Activated T-helper 1 cell treated with anti-CD3 and anti-CD28 coated beads, Interleukin-12 subunit alpha, Interleukin-12 subunit beta, Interleukin-2, Interleukin-4 antibody, amounts not matched to agents 30 ng/mL and 10 ng/mL and 1 ng/mL, durations not matched to agents 14 hours and 24 hours and 36 hours (primary cell): ENCODE data around the gene FLNA. TPM values are rescaled to one million over a fixed set of nuclear protein-coding genes. Genes with fewer than 3 reads are reported as not detected.
A peak's percentile ranks its signal among the peaks of the same experiment; 100 is the strongest.
"Not testable (repeated sequence)": the region's sequence is repeated elsewhere in the genome, so short reads cannot be mapped to it uniquely, and the experiment has no call there.

Source experiments
- DNase-seq: peaks from one replicate; pipeline ENCODE4 v3.0.0; 2021; ENCODE audit warnings: low spot score
- H3K27ac Mint-ChIP-seq: one replicate; pipeline ENCODE4 v1.8.0; 2021; ENCODE audit warnings: mild to moderate bottlenecking, mixed read lengths
- H3K27me3 Mint-ChIP-seq: one replicate; pipeline ENCODE4 v1.8.0; 2022; ENCODE audit warnings: mild to moderate bottlenecking, moderate library complexity, mixed read lengths; ENCODE audit not compliant: insufficient read depth
- H3K36me3 Mint-ChIP-seq: one replicate; pipeline ENCODE4 v1.8.0; 2021; ENCODE audit warnings: low read depth, mixed read lengths
- H3K4me1 Mint-ChIP-seq: one replicate; pipeline ENCODE4 v1.8.0; 2021; ENCODE audit warnings: low read depth, mixed read lengths
- H3K4me3 Mint-ChIP-seq: one replicate; pipeline ENCODE4 v1.8.0; 2021; ENCODE audit warnings: mild to moderate bottlenecking, moderate library complexity, mixed read lengths
- H3K9me3 Mint-ChIP-seq: one replicate; pipeline ENCODE4 v1.8.0; 2021; ENCODE audit warnings: mixed read lengths
- intact Hi-C: fragments of 100-400 bp; cut with micrococcal nuclease; formaldehyde crosslinking; loops from one replicate; pipeline ENCODE4 v1.15.1; 2024
- total RNA-seq: library from RNA; stranded (reverse); gene quantifications from 2 replicates; pipeline ENCODE4 v1.2.3, GENCODE V29; 2022

FLNA gene
- total RNA-seq, 1 donor from 2014 or later = 873 TPM

GRCh38 chrX:154309041-154309775, 65.2 kb downstream of the FLNA start:
- no peak overlapping the region for H3K27ac Mint-ChIP-seq
- H3K4me3 Mint-ChIP-seq = no peak overlapping the region
- no peaks in the 10 kb centered on the region for H3K36me3 Mint-ChIP-seq
- H3K27me3 Mint-ChIP-seq = no peaks in the 10 kb centered on the region
- H3K4me1 Mint-ChIP-seq = peaks cover 51% of the 10 kb centered on the region
- intact Hi-C loops = loop anchor here (2.0 kb wide), 1 partner anchor 18 kb away; no protein-coding TSS in a partner anchor
- no peaks in the 10 kb centered on the region for H3K9me3 Mint-ChIP-seq
- no peak for DNase-seq

DNA sequence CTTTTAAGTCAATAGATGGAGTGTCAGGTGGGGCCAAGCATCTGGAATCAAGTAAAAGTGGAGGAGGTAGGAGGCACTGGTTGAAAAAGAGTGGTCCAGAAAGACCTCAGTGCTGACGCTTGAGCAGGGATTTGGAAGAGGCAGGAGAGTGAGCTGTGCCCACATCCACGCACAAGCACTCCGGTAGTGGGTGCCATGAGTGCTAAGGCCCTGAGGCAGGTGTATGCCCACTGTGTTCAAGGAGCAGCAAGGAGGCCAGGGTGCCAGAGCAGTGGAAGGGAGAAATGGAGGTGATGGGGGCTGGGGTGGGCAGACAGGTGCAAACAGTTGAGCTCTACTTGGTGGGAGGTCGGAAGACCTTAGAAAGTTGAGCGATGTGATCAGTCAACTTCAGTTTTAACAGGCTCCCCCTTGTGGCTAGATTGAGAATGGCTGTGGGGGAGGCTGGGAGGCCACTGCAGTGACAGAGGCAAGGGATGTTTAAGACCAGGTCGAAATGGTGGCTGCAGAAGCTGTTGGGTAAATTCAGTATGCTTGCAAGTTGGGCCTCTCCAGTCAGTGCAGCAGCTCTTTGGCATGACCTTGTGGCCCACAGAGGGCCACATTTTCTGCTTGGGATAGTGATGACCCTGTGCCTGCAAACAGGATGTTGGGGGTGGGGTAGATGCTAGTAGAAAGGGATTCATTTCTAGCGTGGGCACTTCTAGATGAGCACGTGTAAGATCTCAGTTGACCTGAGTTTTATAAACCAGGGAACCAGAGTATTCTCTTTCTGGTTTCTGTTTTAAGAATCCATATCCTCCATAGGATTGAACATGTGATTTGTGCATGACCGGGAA, 66.1 kb downstream of the FLNA start:
- H3K9me3 Mint-ChIP-seq = no peaks in the 10 kb centered on the region
- intact Hi-C loops = loop anchor here (1.0 to 2.0 kb wide), 2 partner anchors 18 to 226 kb away; no protein-coding TSS in a partner anchor
- H3K27ac Mint-ChIP-seq = peak overlapping the region; percentile 44
- no peaks in the 10 kb centered on the region for H3K36me3 Mint-ChIP-seq
- H3K4me1 Mint-ChIP-seq = peaks cover 47% of the 10 kb centered on the region
- H3K4me3 Mint-ChIP-seq = no peak overlapping the region
- H3K27me3 Mint-ChIP-seq = peaks cover 2% of the 10 kb centered on the region
- DNase-seq = peak; percentile 66

DNA sequence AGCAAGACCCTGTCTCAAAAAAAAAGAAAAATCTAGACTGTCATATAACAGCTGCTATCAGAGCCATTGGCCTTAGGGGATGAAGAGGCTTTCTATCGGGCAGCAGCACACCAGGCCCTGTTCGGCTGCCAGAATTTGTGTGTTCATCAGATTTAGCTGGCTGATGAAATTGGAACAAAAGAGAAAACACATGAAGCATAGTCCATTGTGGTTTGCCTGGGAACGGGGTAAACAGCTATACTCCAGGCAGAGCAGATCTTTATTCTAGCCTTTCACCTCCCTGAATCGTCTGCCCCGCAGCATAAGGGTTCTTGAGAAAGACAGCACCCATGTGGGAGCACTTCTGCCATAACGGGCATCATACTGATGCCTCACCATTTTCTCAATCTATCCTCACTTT, 67.2 kb downstream of the FLNA start:
- peaks cover 36% of the 10 kb centered on the region for H3K4me1 Mint-ChIP-seq
- H3K27me3 Mint-ChIP-seq = peaks cover 4% of the 10 kb centered on the region
- no peak for DNase-seq
- no peak overlapping the region for H3K27ac Mint-ChIP-seq
- H3K9me3 Mint-ChIP-seq = no peaks in the 10 kb centered on the region
- intact Hi-C loops = no loop called here
- no peaks in the 10 kb centered on the region for H3K36me3 Mint-ChIP-seq
- no peak overlapping the region for H3K4me3 Mint-ChIP-seq

DNA sequence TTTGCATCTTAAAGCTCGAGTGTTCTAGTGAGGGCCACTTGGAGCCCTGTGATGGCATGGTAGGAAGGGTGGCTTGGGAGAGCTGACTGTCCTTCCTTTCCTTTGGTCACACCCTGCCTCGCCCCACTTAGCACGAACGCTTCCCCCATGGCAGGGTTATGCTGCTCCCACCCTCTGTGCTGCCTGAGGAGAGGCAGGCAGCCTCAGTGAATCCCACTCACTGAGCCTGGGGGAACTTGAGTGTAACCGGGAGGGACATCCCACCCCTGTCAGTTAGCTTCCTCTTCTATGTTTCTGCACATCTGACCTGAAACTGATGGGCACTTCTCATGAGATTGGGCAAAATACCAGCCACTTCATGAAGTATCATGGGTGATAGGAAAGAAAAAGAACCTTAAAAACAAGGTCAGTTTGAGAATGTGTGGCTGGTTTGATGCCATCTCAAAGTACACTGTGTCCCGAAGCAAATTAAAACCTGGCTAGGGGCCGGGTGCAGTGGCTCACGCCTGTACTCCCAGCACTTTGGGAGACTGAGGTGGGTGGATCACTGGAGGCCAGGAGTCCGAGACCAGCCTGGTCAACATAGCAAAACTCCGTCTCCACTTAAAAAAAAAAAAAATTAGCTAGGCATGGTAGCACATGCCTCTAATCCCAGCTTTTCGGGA, 68.8 kb downstream of the FLNA start:
- no peak overlapping the region for H3K27ac Mint-ChIP-seq
- H3K9me3 Mint-ChIP-seq = no peaks in the 10 kb centered on the region
- peaks cover 4% of the 10 kb centered on the region for H3K27me3 Mint-ChIP-seq
- no peak overlapping the region for H3K4me3 Mint-ChIP-seq
- peaks cover 21% of the 10 kb centered on the region for H3K4me1 Mint-ChIP-seq
- no peaks in the 10 kb centered on the region for H3K36me3 Mint-ChIP-seq
- intact Hi-C loops = no loop called here
- no peak for DNase-seq

DNA sequence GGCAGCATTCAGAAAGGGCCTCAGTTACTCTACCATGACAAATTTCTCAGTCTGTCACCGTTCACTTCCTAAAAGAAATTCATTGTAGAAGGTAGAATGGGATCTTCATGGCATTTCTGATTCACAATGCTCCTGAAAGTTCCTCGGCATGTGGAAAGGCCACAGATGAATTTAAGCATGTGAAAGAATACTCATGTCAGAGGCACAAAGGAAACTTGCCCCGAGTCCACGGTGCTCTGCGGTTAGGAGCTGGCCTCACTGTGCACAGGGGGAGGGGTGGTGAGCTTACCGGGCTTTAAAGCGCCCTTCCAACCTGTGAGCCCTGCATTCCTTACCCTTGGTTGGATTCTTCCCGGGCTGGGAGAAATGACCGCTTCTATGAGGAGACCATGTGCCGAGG, 69.6 kb downstream of the FLNA start:
- H3K4me3 Mint-ChIP-seq = no peak overlapping the region
- intact Hi-C loops = no loop called here
- no peak overlapping the region for H3K27ac Mint-ChIP-seq
- peaks cover 6% of the 10 kb centered on the region for H3K27me3 Mint-ChIP-seq
- no peak for DNase-seq
- peaks cover 17% of the 10 kb centered on the region for H3K4me1 Mint-ChIP-seq
- no peaks in the 10 kb centered on the region for H3K9me3 Mint-ChIP-seq
- no peaks in the 10 kb centered on the region for H3K36me3 Mint-ChIP-seq

- Mint-ChIP-seq H3K36me3 (no peaks in the 10 kb centered on the region), H3K27ac (no peak overlapping the region), H3K9me3 (no peaks in the 10 kb centered on the region), H3K4me3 (no peak overlapping the region), H3K27me3 (peaks cover 6% of the 10 kb centered on the region), H3K4me1 (peaks cover 10% of the 10 kb centered on the region)
- intact Hi-C loops = no loop called here
- no peak for DNase-seq
Measured at GRCh38 chrX:154303476-154303875, 71.0 kb downstream of the FLNA start.

DNA sequence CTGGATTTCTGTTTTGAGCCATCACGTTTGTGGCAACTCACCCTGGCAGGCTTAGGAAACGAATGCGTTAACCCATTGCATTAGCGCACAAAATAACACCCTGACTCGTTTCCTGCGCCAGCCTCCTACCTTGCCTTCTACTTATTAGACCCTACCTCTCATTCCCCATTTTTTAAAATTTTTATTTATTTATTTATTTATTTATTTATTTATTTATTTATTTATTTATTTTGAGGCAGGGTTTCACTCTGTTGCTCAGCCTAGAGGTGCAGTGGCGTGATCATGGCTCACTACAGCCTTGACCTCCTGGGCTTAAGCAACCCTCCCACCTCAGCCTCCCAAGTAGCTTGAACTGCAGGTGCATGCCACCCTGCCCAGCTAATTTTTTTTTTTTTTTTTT, 71.4 kb downstream of the FLNA start:
- H3K9me3 Mint-ChIP-seq, H3K27me3 Mint-ChIP-seq, H3K36me3 Mint-ChIP-seq, H3K4me3 Mint-ChIP-seq, intact Hi-C loops, H3K27ac Mint-ChIP-seq, DNase-seq, H3K4me1 Mint-ChIP-seq: not testable (repeated sequence)

GRCh38 chrX:154300816-154301215, 73.6 kb downstream of the FLNA start:
- no peak for DNase-seq
- no peaks in the 10 kb centered on the region for H3K36me3 Mint-ChIP-seq
- H3K4me1 Mint-ChIP-seq = no peaks in the 10 kb centered on the region
- H3K27me3 Mint-ChIP-seq = peaks cover 6% of the 10 kb centered on the region
- intact Hi-C loops = no loop called here
- no peaks in the 10 kb centered on the region for H3K9me3 Mint-ChIP-seq
- no peak overlapping the region for H3K4me3 Mint-ChIP-seq
- no peak overlapping the region for H3K27ac Mint-ChIP-seq

Other genes starting within 250 kb of the FLNA start
- not detected in 2 replicates for gene OPN1LW, start 230.4 kb downstream of the FLNA start, total RNA-seq
- not detected in 2 replicates for gene OPN1MW, start 192.0 kb downstream of the FLNA start, total RNA-seq
- not detected in 2 replicates for gene OPN1MW2, start 154.9 kb downstream of the FLNA start, total RNA-seq
- gene OPN1MW3, start 117.1 kb downstream of the FLNA start, total RNA-seq = not detected in 2 replicates
- not detected in 2 replicates for gene TEX28, start 79.5 kb downstream of the FLNA start, total RNA-seq
- gene TKTL1, start 78.8 kb downstream of the FLNA start, total RNA-seq = 0.12 and 0.34 TPM in 2 replicates
- 83.3 and 85.5 TPM in 2 replicates for gene EMD, start 4.7 kb upstream of the FLNA start, total RNA-seq
- 2,208 and 2,261 TPM in 2 replicates for gene RPL10, start 23.7 kb upstream of the FLNA start, total RNA-seq
- gene DNASE1L1, start 34.6 kb upstream of the FLNA start, total RNA-seq = 12.4 and 14.5 TPM in 2 replicates
- 65.2 and 69.2 TPM in 2 replicates for gene TAFAZZIN, start 36.9 kb upstream of the FLNA start, total RNA-seq
- 49.8 and 54.3 TPM in 2 replicates for gene ATP6AP1, start 54.0 kb upstream of the FLNA start, total RNA-seq
- gene GDI1, start 62.5 kb upstream of the FLNA start, total RNA-seq = 110 and 113 TPM in 2 replicates
- 84.9 and 95.4 TPM in 2 replicates for gene FAM50A, start 69.5 kb upstream of the FLNA start, total RNA-seq
- gene PLXNA3, start 83.6 kb upstream of the FLNA start, total RNA-seq = 45.4 and 61.1 TPM in 2 replicates
- gene LAGE3, start 104.6 kb upstream of the FLNA start, total RNA-seq = 60.3 and 63.2 TPM in 2 replicates
- 59.2 and 63.5 TPM in 2 replicates for gene UBL4A, start 112.0 kb upstream of the FLNA start, total RNA-seq
- gene SLC10A3, start 116.0 kb upstream of the FLNA start, total RNA-seq = 19.9 and 23.1 TPM in 2 replicates
- 35.9 and 40.1 TPM in 2 replicates for gene FAM3A, start 141.6 kb upstream of the FLNA start, total RNA-seq
- 72.4 and 74.8 TPM in 2 replicates for gene G6PD, start 172.2 kb upstream of the FLNA start, total RNA-seq
- 40.7 and 41.2 TPM in 2 replicates for gene IKBKG, start 173.0 kb upstream of the FLNA start, total RNA-seq
- not detected in 2 replicates for gene CTAG1A, start 210.5 kb upstream of the FLNA start, total RNA-seq
- not detected in 2 replicates for gene CTAG1B, start 244.6 kb upstream of the FLNA start, total RNA-seq